ENCODE data around the gene SLC24A4.

SLC24A4 gene

GRCh38 chr14:92484132-92484823 is 161.3 kb downstream of the SLC24A4 start:
- no peak for DNase-seq

DNA sequence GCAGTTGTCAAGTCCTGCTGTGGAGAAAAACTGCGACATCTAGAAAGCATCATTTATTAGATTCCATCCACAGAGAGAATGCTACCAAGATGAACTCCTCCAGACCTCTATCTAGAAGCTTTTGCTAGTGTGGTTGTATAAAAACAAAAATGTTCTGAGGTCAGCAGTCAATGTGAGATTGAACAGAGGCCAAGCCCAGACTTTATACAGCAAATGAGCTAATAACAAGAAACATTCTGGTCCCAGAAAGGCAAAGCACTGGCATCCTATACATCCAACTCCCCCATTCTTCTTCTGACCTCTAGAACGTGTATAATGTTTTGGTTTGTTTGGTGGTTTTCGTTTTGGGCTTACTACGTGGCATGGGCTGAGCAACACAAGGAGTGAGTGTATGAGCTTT is 163.9 kb downstream of the SLC24A4 start:
- DNase-seq = no peak

GRCh38 chr14:92487513-92488133 is 164.7 kb downstream of the SLC24A4 start:
- no peak for DNase-seq

DNA sequence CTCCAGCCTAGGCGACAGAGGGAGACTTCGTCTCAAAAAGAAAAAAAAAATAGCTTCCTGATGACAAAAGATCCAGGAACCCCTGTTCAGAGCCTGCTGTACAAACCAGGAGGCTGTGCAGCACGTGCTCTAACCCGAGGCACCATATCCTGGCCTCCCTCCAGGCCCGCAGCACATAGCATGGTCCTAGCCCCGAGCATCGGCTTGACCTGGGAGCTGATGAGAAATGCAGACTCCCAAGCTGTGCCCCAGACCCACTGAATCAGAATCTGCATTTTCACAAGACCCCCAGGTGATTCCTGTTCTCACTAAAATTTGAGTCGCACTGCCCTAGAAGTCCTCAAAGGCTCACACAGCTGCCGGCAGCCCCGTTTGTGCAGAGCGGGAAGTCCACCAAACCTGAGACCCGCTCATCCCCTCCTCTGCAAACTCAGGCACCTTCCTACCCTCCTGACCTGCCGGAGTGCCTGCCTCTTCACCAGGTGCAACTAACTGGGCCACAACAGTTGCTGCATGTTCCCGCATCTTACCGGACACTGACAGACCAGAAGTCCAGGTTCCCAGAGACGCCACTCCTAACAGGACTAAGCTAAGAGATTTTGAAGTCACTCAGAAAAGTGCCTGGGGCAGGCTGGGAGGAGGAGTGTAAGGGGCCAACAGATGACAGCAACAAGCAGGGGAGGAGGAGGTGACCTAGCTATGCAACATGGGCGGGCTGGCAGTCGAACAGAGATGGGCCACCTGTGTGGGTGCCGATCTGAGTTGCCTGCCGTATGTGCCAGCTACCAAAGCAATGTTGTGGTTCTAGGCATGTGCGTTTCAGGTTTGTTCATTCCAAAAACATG is 166.7 kb downstream of the SLC24A4 start:
- no peak for DNase-seq

- no peak for DNase-seq
Observed at GRCh38 chr14:92490239-92490959, 167.4 kb downstream of the SLC24A4 start.

DNA sequence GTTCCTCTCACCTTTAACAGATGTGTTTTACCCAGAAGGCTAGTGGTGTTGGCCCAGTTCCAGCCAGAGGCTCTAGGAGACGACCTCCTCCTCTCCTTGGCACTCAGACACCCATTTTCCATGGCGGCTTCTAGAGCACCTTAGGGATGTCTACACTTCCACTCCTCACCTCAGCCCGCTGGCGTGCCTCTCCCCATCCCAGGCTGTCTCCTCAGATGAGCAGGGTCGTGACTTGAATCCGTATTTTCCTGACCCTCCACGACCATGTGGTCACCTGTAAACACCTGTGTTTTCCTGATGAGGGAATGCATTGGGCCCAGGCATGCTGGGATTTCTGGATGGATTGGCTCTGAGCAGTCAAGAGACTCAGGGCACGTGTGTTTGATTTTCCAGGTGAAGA is 168.8 kb downstream of the SLC24A4 start:
- DNase-seq = no peak

DNA sequence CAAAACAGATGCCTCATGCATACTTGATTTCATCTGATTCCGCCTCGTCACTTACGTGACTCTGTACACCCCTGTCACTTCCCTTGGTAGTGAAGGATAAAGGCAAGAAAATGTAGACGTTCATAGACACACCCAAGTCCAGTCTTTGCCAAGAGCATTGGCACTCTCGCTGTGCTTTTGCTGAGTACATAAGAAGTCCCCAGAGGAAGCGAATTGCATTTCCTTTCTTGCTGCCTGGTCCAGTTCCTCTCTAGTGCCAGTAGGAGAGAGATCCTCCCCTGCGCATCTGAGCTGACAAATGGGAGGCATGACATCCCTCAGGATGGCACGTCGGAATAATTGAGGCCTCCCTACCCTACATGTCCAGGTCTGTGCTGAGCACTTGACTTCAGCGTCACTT is 169.3 kb downstream of the SLC24A4 start:
- DNase-seq = no peak

DNA sequence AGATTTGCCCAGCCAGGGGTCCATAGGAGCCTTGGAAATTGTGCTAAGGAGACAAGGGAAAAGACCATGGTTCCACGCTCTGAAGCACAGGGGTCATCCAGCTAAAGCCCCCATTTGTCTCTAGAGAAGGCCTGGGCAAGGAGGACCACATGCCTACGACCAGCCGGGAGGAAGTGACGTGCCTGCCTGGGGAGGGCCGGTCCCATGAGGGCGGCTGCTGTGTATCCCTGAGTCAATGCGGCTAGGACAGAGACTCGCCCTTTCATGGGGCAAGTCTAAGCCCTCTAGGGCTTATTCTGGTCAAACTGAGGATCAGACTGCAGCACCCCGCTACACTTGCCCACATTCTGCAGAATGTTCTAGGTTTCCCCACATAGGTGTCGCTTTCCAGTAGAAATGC is 170.1 kb downstream of the SLC24A4 start:
- no peak for DNase-seq

GRCh38 chr14:92493492-92493891 is 170.5 kb downstream of the SLC24A4 start:
- DNase-seq = no peak

GRCh38 chr14:92494512-92494911 is 171.5 kb downstream of the SLC24A4 start:
- no peak for DNase-seq

DNA sequence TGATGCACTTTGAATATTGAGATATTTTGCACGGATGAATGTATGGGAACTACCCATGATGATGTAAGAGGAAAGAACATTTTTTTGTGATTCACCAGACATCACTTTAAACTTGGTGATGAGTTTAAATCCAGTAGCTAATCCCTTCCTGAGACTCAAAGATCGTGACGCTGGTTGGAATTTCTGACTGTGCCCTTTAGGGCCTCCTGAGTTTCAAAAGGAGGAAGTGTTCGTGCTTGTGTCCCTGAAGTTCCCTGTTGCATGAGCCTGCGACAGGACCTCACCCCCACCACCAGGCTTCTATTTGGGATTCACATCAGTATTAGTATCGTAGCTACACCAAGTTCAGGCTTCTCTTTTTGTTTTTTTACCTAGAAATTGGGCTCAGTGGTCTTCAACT is 172.1 kb downstream of the SLC24A4 start:
- no peak for DNase-seq

DNA sequence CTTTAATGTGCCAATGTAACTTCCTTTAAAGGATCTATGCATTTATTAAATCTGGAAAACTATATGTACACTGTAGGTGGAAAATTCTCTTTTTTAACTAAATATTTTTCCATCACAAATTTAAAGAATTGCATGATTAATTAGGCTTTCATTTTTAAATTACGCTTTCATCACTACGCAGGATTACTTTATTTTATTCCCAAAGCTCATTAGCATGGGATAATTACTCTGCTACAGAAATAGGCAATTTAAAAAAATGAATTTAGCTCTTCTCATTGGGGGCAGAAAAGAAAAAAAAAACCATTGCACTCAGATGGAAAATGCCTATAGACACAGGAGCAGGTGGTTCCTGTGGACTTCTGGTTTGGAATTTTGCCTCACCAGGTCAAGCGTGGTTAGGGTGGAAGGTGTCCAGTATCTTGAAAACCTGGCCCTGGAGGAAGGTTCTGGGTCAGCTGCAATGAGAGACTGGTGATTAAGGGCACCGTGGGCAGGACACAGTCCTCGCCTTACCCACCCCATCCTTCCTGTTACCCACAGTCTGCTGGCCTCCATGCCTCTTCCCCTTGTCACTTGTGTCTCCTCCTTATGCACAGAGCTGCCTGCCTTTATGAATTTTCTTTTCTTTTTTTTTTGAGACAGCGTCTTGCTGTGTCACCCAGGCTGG is 173.4 kb downstream of the SLC24A4 start:
- peak in 1 of 2 experiments; percentile 7 for DNase-seq

DNA sequence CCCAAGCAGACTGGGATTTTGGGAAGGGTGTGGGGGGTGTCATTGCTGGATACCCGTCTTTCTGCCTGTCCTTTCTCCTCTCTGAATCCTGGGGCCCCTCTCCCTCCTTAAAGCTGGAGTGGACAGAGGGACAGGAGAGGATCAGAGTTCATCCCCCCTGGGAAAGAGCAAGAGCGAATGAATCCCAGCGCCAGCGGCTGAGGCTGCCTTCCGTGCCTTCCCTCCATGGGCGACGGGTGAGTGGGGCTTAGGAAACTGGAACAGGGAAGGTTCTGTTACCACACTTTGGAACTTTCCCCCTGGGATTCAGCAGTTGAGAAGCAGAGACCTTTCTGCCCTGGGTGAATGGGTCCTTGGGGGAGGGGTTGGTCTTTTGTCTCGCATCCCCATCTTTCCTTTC is 174.4 kb downstream of the SLC24A4 start:
- peak in 1 of 2 experiments; percentile 4 for DNase-seq

DNA sequence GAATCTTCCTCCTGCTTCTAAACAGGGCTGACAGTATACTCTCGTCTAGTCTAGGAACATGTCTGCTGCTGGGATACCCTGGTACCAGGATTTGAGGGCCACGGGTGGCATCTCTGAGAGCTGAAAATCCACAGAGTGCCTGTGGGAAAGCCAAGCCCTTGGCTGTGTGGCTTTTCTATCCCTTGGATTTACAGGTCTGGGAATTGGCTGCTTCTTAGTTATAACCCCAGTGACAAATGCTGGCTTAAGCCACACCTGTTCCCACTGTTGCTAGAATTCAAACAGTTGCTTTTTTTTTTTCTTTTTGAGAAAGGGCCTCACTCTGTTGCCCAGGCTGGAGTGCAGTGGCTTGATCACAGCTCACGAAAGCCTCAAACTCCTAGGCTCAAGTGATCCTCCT is 176.3 kb downstream of the SLC24A4 start:
- DNase-seq = no peak

GRCh38 chr14:92500491-92500941 is 177.6 kb downstream of the SLC24A4 start:
- peak in 1 of 2 experiments; percentile 7 for DNase-seq

DNA sequence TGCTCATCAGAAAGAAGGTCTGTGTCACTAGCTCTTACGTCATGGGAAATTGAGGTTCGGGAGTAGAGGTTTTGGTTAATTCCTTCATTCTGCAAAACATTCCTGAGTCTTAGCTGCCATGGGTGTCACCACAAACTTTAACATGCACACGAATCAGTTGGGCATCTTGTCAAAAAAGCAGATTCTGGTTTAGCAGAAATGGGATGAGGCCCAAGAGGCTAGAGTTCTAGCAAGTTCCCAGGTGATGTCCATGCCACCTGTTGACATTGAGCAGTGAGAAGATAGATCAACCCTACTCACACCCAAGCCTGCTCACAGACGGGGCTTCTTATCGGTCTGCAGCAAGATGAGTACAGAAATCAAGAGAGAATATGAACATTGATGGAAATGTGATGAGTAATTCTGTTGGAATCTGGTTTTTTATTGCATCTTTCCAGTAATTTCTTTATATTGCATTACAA is 179.0 kb downstream of the SLC24A4 start:
- DNase-seq = no peak

DNA sequence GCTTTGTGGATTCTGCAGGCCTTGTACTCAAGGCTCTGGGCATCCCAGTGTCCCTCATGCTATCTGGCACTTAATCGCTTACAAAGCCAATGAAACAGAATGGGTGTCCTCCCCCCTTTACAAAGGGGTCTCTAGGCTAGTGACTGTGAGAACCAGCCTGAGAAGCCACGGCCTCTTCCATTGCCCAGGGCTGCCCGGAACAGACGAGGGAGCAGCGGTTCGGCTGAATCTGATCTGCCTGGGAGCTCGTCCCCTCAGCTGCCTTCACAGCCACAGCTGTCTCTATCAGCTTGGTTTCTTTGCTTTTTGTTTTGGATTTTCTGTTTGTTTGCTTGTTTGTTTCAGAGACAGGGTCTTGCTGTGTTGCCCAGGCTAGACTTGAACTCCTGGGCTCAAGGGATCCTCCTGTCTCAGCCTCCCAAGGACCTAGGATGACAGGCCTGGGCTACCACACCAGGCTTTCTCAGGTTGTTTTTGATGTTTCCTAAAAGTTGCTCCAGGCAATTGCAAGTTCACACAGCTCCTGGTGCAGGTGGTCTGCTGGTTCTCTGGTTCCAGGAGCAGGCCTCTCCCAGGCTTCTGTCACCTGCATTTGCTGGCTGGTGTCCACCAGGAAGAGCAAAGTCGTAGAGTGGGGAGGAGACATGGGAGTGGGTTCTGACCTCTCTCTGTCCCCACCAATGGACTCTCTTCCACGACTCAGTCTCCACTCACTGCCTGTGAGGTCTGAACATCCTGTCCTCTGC is 179.7 kb downstream of the SLC24A4 start:
- no peak for DNase-seq

GRCh38 chr14:92503756-92504491 is 181.0 kb downstream of the SLC24A4 start:
- DNase-seq = no peak

- DNase-seq = no peak
Observed at GRCh38 chr14:92505826-92506225, 182.9 kb downstream of the SLC24A4 start.

- DNase-seq = no peak
Observed at GRCh38 chr14:92506231-92506630, 183.3 kb downstream of the SLC24A4 start.

Measured in activated T-cell treated with anti-CD3 and anti-CD28 coated beads, Interleukin-2, amount 50 U/mL, for 48 hours (primary cell).